ENCODE measurements around the gene PMPCA.
A peak's percentile ranks its signal among the peaks of the same experiment; 100 is the strongest.

PMPCA gene

GRCh38 chr9:136362450-136362784, 48.0 kb upstream of the PMPCA start:
- Histone ChIP-seq H2AFZ (ENCODE audit: low read depth, low read length) (no peak overlapping the region), H3K79me1 (replicated peaks; ENCODE audit: low read length, poor library complexity, severe bottlenecking) (peaks cover 11% of the 10 kb centered on the region), H2BK12ac (ENCODE audit: low read length in 2 of 2) (peak overlapping the region in 1 of 2 experiments; percentile 33), H4K8ac (ENCODE audit: low read length) (peak overlapping the region; percentile 66), H3K14ac (ENCODE audit: low read length in 2 of 2) (peak overlapping the region in 1 of 2 experiments; percentile 35), H3K27ac (ENCODE audit: low read length, poor library complexity, severe bottlenecking) (no peak overlapping the region), H2AK5ac (ENCODE audit: low read length, severe bottlenecking) (no peak overlapping the region), H3K4ac (ENCODE audit: low read depth in 1 of 2, low read length in 2 of 2) (peak overlapping the region in 1 of 2 experiments; percentile 85), H3K9me3 (ENCODE audit: control insufficient read depth, low read length) (no peaks in the 10 kb centered on the region), H3K4me1 (ENCODE audit: control insufficient read depth, insufficient read depth, low read depth, low read length) (peaks cover 50% of the 10 kb centered on the region), H2BK120ac (ENCODE audit: low read depth, low read length) (peak overlapping the region; percentile 42), H3K9ac (ENCODE audit: low read length) (peak overlapping the region; percentile 63), H3K4me2 (ENCODE audit: low read length, poor library complexity, severe bottlenecking) (no peak overlapping the region), H3K23ac (ENCODE audit: low read length in 2 of 2) (peak overlapping the region in 1 of 2 experiments; percentile 14), H2BK15ac (ENCODE audit: low read depth, poor library complexity, severe bottlenecking) (peak overlapping the region; percentile 26), H3K4me3 (ENCODE audit: insufficient read depth in 1 of 2, low read depth in 1 of 2, low read length in 2 of 2) (peak overlapping the region in 1 of 2 experiments; percentile 67), H2BK5ac (ENCODE audit: low read depth, low read length, poor library complexity, severe bottlenecking) (no peak overlapping the region), H3K18ac (ENCODE audit: low read depth in 1 of 2, low read length in 2 of 2) (peak overlapping the region; percentile 45 to 65), H4K91ac (ENCODE audit: low read length) (peak overlapping the region; percentile 73), H3K27me3 (ENCODE audit: control insufficient read depth in 1 of 2, insufficient read depth in 1 of 2, low read length in 2 of 2) (no peaks in the 10 kb centered on the region), H3K36me3 (ENCODE audit: control insufficient read depth in 1 of 2, insufficient read depth in 2 of 2, low read depth in 1 of 2, low read length in 2 of 2) (peaks cover 11 to 64% of the 10 kb centered on the region in 2 experiments)
- DNase-seq = no peak
- WGBS = 94% methylated on average over 4 of the region's 6 CpGs

GRCh38 chr9:136363106-136363948, 47.1 kb upstream of the PMPCA start, which contains the start of gene DNLZ:
Gene DNLZ, minus strand, starts transcription at chr9:136363744. Its CDS starts 30 bp downstream, at chr9:136363714.
- Histone ChIP-seq H3K36me3 (ENCODE audit: control insufficient read depth in 1 of 2, insufficient read depth in 2 of 2, low read depth in 1 of 2, low read length in 2 of 2) (peaks cover 10 to 55% of the 10 kb centered on the region in 2 experiments), H3K79me1 (replicated peaks; ENCODE audit: low read length, poor library complexity, severe bottlenecking) (peaks cover 11% of the 10 kb centered on the region), H2BK5ac (ENCODE audit: low read depth, low read length, poor library complexity, severe bottlenecking) (peak within 1 kb of the TSS; percentile 81), H2BK15ac (ENCODE audit: low read depth, poor library complexity, severe bottlenecking) (peak within 1 kb of the TSS; percentile 60), H3K23ac (ENCODE audit: low read length in 2 of 2) (peak within 1 kb of the TSS in 1 of 2 experiments; percentile 85), H4K8ac (ENCODE audit: low read length) (peak within 1 kb of the TSS; percentile 94), H3K27me3 (ENCODE audit: control insufficient read depth in 1 of 2, insufficient read depth in 1 of 2, low read length in 2 of 2) (no peaks in the 10 kb centered on the region), H3K18ac (ENCODE audit: low read depth in 1 of 2, low read length in 2 of 2) (peak within 1 kb of the TSS; percentile 98 to 99), H3K9me3 (ENCODE audit: control insufficient read depth, low read length) (no peaks in the 10 kb centered on the region), H3K4ac (ENCODE audit: low read depth in 1 of 2, low read length in 2 of 2) (peak within 1 kb of the TSS; percentile 96 to 99), H4K91ac (ENCODE audit: low read length) (peak within 1 kb of the TSS; percentile 98), H2BK12ac (ENCODE audit: low read length in 2 of 2) (peak within 1 kb of the TSS in 1 of 2 experiments; percentile 33), H2BK120ac (ENCODE audit: low read depth, low read length) (peak within 1 kb of the TSS; percentile 86), H3K9ac (ENCODE audit: low read length) (peak within 1 kb of the TSS; percentile 90), H2AK5ac (ENCODE audit: low read length, severe bottlenecking) (peak within 1 kb of the TSS; percentile 27), H3K4me1 (ENCODE audit: control insufficient read depth, insufficient read depth, low read depth, low read length) (peaks cover 48% of the 10 kb centered on the region), H3K4me3 (ENCODE audit: insufficient read depth in 1 of 2, low read depth in 1 of 2, low read length in 2 of 2) (peak within 1 kb of the TSS; percentile 78 to 95), H2AFZ (ENCODE audit: low read depth, low read length) (peak within 1 kb of the TSS; percentile 67), H3K14ac (ENCODE audit: low read length in 2 of 2) (peak within 1 kb of the TSS; percentile 43 to 99), H3K4me2 (ENCODE audit: low read length, poor library complexity, severe bottlenecking) (peak within 1 kb of the TSS; percentile 57), H3K27ac (ENCODE audit: low read length, poor library complexity, severe bottlenecking) (no peak within 1 kb of the TSS)
- peak; percentile 93 for DNase-seq
- 1% methylated on average over 89 of the region's 97 CpGs for WGBS

GRCh38 chr9:136363949-136364748, 46.3 kb upstream of the PMPCA start:
- peaks cover 3 to 46% of the 10 kb centered on the region in 2 experiments for H3K36me3 ChIP-seq (ENCODE audit: control insufficient read depth in 1 of 2, insufficient read depth in 2 of 2, low read depth in 1 of 2, low read length in 2 of 2)
- peak overlapping the region; percentile 27 for H2AK5ac ChIP-seq (ENCODE audit: low read length, severe bottlenecking)
- H3K79me1 ChIP-seq (replicated peaks; ENCODE audit: low read length, poor library complexity, severe bottlenecking) = peaks cover 11% of the 10 kb centered on the region
- peak overlapping the region in 1 of 2 experiments; percentile 78 for H3K4me3 ChIP-seq (ENCODE audit: insufficient read depth in 1 of 2, low read depth in 1 of 2, low read length in 2 of 2)
- H4K91ac ChIP-seq (ENCODE audit: low read length) = peak overlapping the region; percentile 27
- H3K4ac ChIP-seq (ENCODE audit: low read depth in 1 of 2, low read length in 2 of 2) = peak overlapping the region in 1 of 2 experiments; percentile 16
- peaks cover 44% of the 10 kb centered on the region for H3K4me1 ChIP-seq (ENCODE audit: control insufficient read depth, insufficient read depth, low read depth, low read length)
- no peak for DNase-seq
- H3K14ac ChIP-seq (ENCODE audit: low read length in 2 of 2) = peak overlapping the region in 1 of 2 experiments; percentile 53
- no peak overlapping the region for H2BK5ac ChIP-seq (ENCODE audit: low read depth, low read length, poor library complexity, severe bottlenecking)
- no peak overlapping the region for H2AFZ ChIP-seq (ENCODE audit: low read depth, low read length)
- no peaks in the 10 kb centered on the region for H3K9me3 ChIP-seq (ENCODE audit: control insufficient read depth, low read length)
- H2BK120ac ChIP-seq (ENCODE audit: low read depth, low read length) = no peak overlapping the region
- H2BK15ac ChIP-seq (ENCODE audit: low read depth, poor library complexity, severe bottlenecking) = peak overlapping the region; percentile 54
- peak overlapping the region in 1 of 2 experiments; percentile 4 for H2BK12ac ChIP-seq (ENCODE audit: low read length in 2 of 2)
- no peaks in the 10 kb centered on the region for H3K27me3 ChIP-seq (ENCODE audit: control insufficient read depth in 1 of 2, insufficient read depth in 1 of 2, low read length in 2 of 2)
- H3K23ac ChIP-seq (ENCODE audit: low read length in 2 of 2) = no peak overlapping the region
- H4K8ac ChIP-seq (ENCODE audit: low read length) = peak overlapping the region; percentile 39
- H3K4me2 ChIP-seq (ENCODE audit: low read length, poor library complexity, severe bottlenecking) = no peak overlapping the region
- H3K27ac ChIP-seq (ENCODE audit: low read length, poor library complexity, severe bottlenecking) = no peak overlapping the region
- H3K9ac ChIP-seq (ENCODE audit: low read length) = no peak overlapping the region
- peak overlapping the region in 1 of 2 experiments; percentile 6 for H3K18ac ChIP-seq (ENCODE audit: low read depth in 1 of 2, low read length in 2 of 2)
- WGBS = 75% methylated on average over 49 of the region's 54 CpGs
